Erythroblast (primary cell): ENCODE measurements around the gene RTL10.

Experiments used
- GATA1 ChIP-seq: IDR thresholded peaks from 2 replicates; pipeline ENCODE4 v1.6.1; 2011; ENCODE audit warnings: low read depth, mild to moderate bottlenecking, control low read depth, low read length, moderate library complexity
- POLR2A ChIP-seq: IDR thresholded peaks from 2 replicates; pipeline ENCODE4 v1.6.1; 2011; ENCODE audit warnings: mild to moderate bottlenecking, low read length

GRCh38 chr22:19820880-19821522 is 33.7 kb downstream of the RTL10 start:
- no peak for TF ChIP-seq POLR2A
- no peak for TF ChIP-seq GATA1
